GM12878 (cell line): ENCODE measurements around the gene SYNCRIP. TPM values are rescaled to one million over a fixed set of nuclear protein-coding genes. Genes with fewer than 3 reads are reported as not detected.

Experiments used
- ATAC-seq: fragments of 200-7000 bp; cut with Tn5 transposase; 3 replicates; pipeline ENCODE4 v1.9.1; 2020; ENCODE audit warnings: mild to moderate bottlenecking, moderate library complexity
- BruUV-seq: library from RNA; stranded (reverse); fragments of 400-500 nt; replicated peaks from 2 replicates; lab custom pipeline; 2021; lab: Mats Ljungman, UMichigan
- CTCF ChIA-PET: fragments of 300-600 bp; sonication (Branson Sonifier 250); formaldehyde crosslinking; extraction: SDS; loops from one replicate; lab custom pipeline; 2021; ENCODE audit warnings: inconsistent platforms; lab: Yijun Ruan, JAX
- POLR2A ChIA-PET: fragments of 350-600 bp; formaldehyde crosslinking; extraction: SDS; loops from one replicate; lab custom pipeline; 2021; ENCODE audit warnings: inconsistent platforms; lab: Charles Lee
- RAD21 ChIA-PET: fragments of 300-600 bp; sonication (Branson Sonifier 250); formaldehyde crosslinking; loops from one replicate; lab custom pipeline; 2023; ENCODE audit warnings: antibody characterized with exemption; ENCODE audit not compliant: unreplicated experiment; lab: Charles Lee
- SMC1A ChIA-PET: fragments of 300-600 bp; sonication (Branson Sonifier 250); formaldehyde crosslinking; loops from one replicate; lab custom pipeline; 2023; ENCODE audit not compliant: unreplicated experiment, uncharacterized antibody; lab: Charles Lee
- DNase-seq: peaks from one replicate; pipeline ENCODE4 v3.0.0-alpha.2; 2011; ENCODE audit warnings: low read depth, low spot score
- FAIRE-seq: peaks from 3 replicates; lab custom pipeline; 2011; peaks lifted over from hg19 to GRCh38; lab: Jason Lieb, UNC
- H2AFZ ChIP-seq: 2 replicates; pipeline ENCODE4 v1.6.0; 2011; ENCODE audit warnings: low read depth, low read length, control low read depth; ENCODE audit not compliant: control insufficient read depth
- H3K27ac ChIP-seq: 2 replicates; pipeline ENCODE4 v1.5.1; 2011; ENCODE audit warnings: control low read depth; ENCODE audit not compliant: control insufficient read depth, insufficient read depth
- H3K27me3 ChIP-seq, 2 experiments: replicated peaks in 1 of 2; 2 replicates each; pipeline versions ENCODE4 v1.6.0 to v1.6.1; 2011; ENCODE audit warnings: low read length in 1 of 2; ENCODE audit not compliant: control insufficient read depth in 2 of 2, insufficient read depth in 2 of 2
- H3K36me3 ChIP-seq, 2 experiments: 2 replicates each; pipeline ENCODE4 v1.5.1; 2011; ENCODE audit warnings: low read length in 1 of 2; ENCODE audit not compliant: control insufficient read depth in 2 of 2, insufficient read depth in 2 of 2
- H3K4me1 ChIP-seq: 2 replicates; pipeline ENCODE4 v1.6.1; 2011; ENCODE audit warnings: mild to moderate bottlenecking, low read length, moderate library complexity, mixed read lengths; ENCODE audit not compliant: control insufficient read depth, insufficient read depth
- H3K4me2 ChIP-seq: 2 replicates; pipeline ENCODE4 v1.6.0; 2011; ENCODE audit warnings: control low read depth; ENCODE audit not compliant: control insufficient read depth, insufficient read depth
- H3K4me3 ChIP-seq: fragments of 200-600 bp; sonication (generic); 2 replicates; pipeline ENCODE4 v1.5.1; 2016
- H3K79me2 ChIP-seq: 2 replicates; pipeline ENCODE4 v1.6.0; 2011; ENCODE audit warnings: low read length; ENCODE audit not compliant: control insufficient read depth, insufficient read depth
- H3K9ac ChIP-seq: 2 replicates; pipeline ENCODE4 v1.8.0; 2011; ENCODE audit warnings: low read length, control low read depth, mixed read lengths; ENCODE audit not compliant: control insufficient read depth, insufficient read depth
- H3K9me3 ChIP-seq: replicated peaks from 3 replicates; pipeline ENCODE4 v1.5.1; 2011; ENCODE audit warnings: mild to moderate bottlenecking, low read length; ENCODE audit not compliant: control insufficient read depth, insufficient read depth
- H4K20me1 ChIP-seq: 2 replicates; pipeline ENCODE4 v1.6.0; 2011; ENCODE audit not compliant: control insufficient read depth, insufficient read depth
- ATF2 ChIP-seq: IDR thresholded peaks from 2 replicates; pipeline ENCODE4 v1.6.1; 2012; ENCODE audit warnings: low read length, inconsistent platforms
- CEBPB ChIP-seq, 2 experiments: fragments of 150-350 bp in 1 of 2; IDR thresholded peaks; 2 replicates each; pipeline ENCODE4 v1.6.1; 2012 to 2014; ENCODE audit warnings: low read depth in 2 of 2, low read length in 2 of 2, borderline replicate concordance in 1 of 2, inconsistent platforms in 1 of 2
- CHD1 ChIP-seq: IDR thresholded peaks from 2 replicates; pipeline ENCODE4 v1.6.1; 2012; ENCODE audit warnings: low read depth, low read length, improper control_type of control experiment
- ESRRA ChIP-seq: IDR thresholded peaks from 2 replicates; pipeline ENCODE4 v1.6.1; 2012; ENCODE audit warnings: mild to moderate bottlenecking, low read length, improper control_type of control experiment
- IKZF1 ChIP-seq: fragments of 450-650 bp; conservative IDR thresholded peaks from 2 replicates; pipeline ENCODE4 v1.6.1; 2017; ENCODE audit warnings: antibody characterized with exemption, mild to moderate bottlenecking
- IKZF2 ChIP-seq, 2 experiments: fragments of 450-650 bp; IDR thresholded peaks; 2 replicates each; pipeline ENCODE4 v1.6.1; 2017; ENCODE audit warnings: mild to moderate bottlenecking in 2 of 2, moderate library complexity in 2 of 2
- KLF5 ChIP-seq: fragments of 450-650 bp; IDR thresholded peaks from 2 replicates; pipeline ENCODE4 v1.6.1; 2014; ENCODE audit warnings: mild to moderate bottlenecking; ENCODE audit not compliant: partially characterized antibody
- LARP7 ChIP-seq: fragments of 450-650 bp; IDR thresholded peaks from 2 replicates; pipeline ENCODE4 v1.6.1; 2017; ENCODE audit warnings: mild to moderate bottlenecking
- MEF2A ChIP-seq: IDR thresholded peaks from 2 replicates; pipeline ENCODE4 v1.6.1; 2011; ENCODE audit warnings: low read depth, mild to moderate bottlenecking, low read length, moderate library complexity; ENCODE audit not compliant: insufficient read depth
- NKRF ChIP-seq: fragments of 450-650 bp; conservative IDR thresholded peaks from 2 replicates; pipeline ENCODE4 v1.6.1; 2017; ENCODE audit warnings: mild to moderate bottlenecking, moderate library complexity
- NR2F1 ChIP-seq: fragments of 450-650 bp; conservative IDR thresholded peaks from 2 replicates; pipeline ENCODE4 v1.6.1; 2017; ENCODE audit warnings: mild to moderate bottlenecking
- SMAD5 ChIP-seq: IDR thresholded peaks from 2 replicates; pipeline ENCODE4 v1.6.1; 2016; ENCODE audit warnings: antibody characterized with exemption, low read depth
- SREBF2 ChIP-seq: IDR thresholded peaks from 2 replicates; pipeline ENCODE4 v1.6.1; 2012; ENCODE audit warnings: mild to moderate bottlenecking, low read length
- SUZ12 ChIP-seq: fragments of 200-600 bp; sonication (generic); IDR thresholded peaks from one replicate; pipeline ENCODE4 v1.6.1; 2018; ENCODE audit warnings: antibody characterized with exemption, mild to moderate bottlenecking; ENCODE audit not compliant: unreplicated experiment
- TCF12 ChIP-seq: IDR thresholded peaks from 2 replicates; pipeline ENCODE4 v1.6.1; 2011; ENCODE audit warnings: low read depth, mild to moderate bottlenecking, low read length
- ZNF622 ChIP-seq: fragments of 450-650 bp; IDR thresholded peaks from 2 replicates; pipeline ENCODE4 v1.6.1; 2017; ENCODE audit warnings: mild to moderate bottlenecking, inconsistent platforms
- WGBS: methylation state at CpG from one replicate; pipeline ENCODE4 v1.1.6; 2016; ENCODE audit warnings: low lambda C conversion rate; ENCODE audit not compliant: insufficient replicate concordance, insufficient coverage; ENCODE audit errors: missing lambda C conversion rate; 5-methylcytosine and 5-hydroxymethylcytosine counted together
- in situ Hi-C: fragments of 300-500 bp; cut with MboI; formaldehyde crosslinking; loops from 9 replicates; pipeline ENCODE4 v1.14.3; 2018; ENCODE audit warnings: mixed read lengths
- intact Hi-C: fragments of 100-400 bp; cut with micrococcal nuclease; formaldehyde crosslinking; loops from one replicate; pipeline ENCODE4 v1.14.2; 2022; ENCODE audit not compliant: unreplicated experiment
- polyA plus RNA-seq, 11 experiments: library from polyadenylated mRNA; depleted of rRNA in 4 of 11; unstranded in 6 of 11; stranded (reverse) in 5 of 11; fragments of >200 nt; fragmentation: Nextera tagmentation in 4 of 11; fragmentation: Illumina TruSeq in 1 of 11; extraction: Ambion mirVana in 4 of 11; extraction: Trizol in 1 of 11; gene quantifications; 1 replicate in 1 of 11; 2 replicates in 10 of 11; pipeline versions ENCODE4 v1.2.1 to v1.2.3, GENCODE V29; 2011 to 2016; ENCODE audit warnings: inconsistent platforms in 2 of 11, missing spikeins in 2 of 11, low read depth in 1 of 11
- total RNA-seq, 4 experiments: library from RNA; depleted of rRNA in 3 of 4; stranded (reverse); fragments of >200 nt in 3 of 4; fragmentation: Illumina TruSeq in 1 of 4; extraction: Trizol in 1 of 4; gene quantifications; 2 replicates each; pipeline versions ENCODE4 v1.2.1 to v1.2.3, GENCODE V29; 2013 to 2021
- TF ChIP-seq, protein P1 (sequence below): IDR thresholded peaks from 2 replicates; pipeline ENCODE4 v1.6.1; 2011; ENCODE audit warnings: low read depth, low read length, improper control_type of control experiment, borderline replicate concordance

Gene SYNCRIP
- total and polyA plus RNA-seq, 10 of the 15 experiments (the other 5 are each of a cell fraction or from before 2014, with no cell fraction given): 28.4 to 255 (median 131) TPM

DNA sequence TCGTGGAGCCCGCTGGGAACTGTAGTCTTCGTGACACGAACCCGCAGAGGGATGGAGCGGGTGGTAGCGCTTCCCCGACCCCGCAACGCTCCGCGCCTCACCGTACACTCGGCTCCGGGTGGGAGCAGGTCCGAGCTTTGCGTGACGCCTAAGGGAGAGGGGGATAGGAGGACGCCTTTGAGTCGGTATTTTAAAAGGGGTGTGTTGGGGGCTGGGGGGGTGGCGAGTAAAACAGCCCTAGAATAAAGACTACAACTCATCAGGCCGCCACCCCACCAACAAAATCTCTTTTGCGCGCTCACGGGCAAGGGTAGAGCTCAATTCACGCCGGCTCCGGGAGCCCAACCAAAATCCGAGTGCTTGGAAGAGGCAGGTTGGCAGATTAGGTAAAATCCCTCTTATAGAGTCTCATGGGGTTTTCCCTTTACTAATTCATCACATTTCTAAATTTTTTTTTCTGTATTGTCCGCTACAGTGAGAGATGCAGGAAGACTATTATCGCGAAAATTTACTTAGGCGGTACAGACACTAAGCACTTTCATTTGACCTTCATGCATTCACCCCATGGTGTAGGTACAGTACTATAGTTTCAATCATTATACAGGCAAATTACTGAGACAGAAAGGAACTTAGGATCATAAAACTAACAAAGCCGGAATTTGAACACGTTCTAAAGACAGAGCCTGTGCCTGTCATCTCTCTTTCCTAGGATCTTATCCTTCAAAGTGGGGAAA is 48.3 kb downstream of the SYNCRIP start (continued):
- TF ChIP-seq NKRF: peak; percentile 40
- no peak for TF ChIP-seq MEF2A
- no peak for TF ChIP-seq ZNF622
- no peak for TF ChIP-seq IKZF1
- no peak for TF ChIP-seq KLF5

DNA sequence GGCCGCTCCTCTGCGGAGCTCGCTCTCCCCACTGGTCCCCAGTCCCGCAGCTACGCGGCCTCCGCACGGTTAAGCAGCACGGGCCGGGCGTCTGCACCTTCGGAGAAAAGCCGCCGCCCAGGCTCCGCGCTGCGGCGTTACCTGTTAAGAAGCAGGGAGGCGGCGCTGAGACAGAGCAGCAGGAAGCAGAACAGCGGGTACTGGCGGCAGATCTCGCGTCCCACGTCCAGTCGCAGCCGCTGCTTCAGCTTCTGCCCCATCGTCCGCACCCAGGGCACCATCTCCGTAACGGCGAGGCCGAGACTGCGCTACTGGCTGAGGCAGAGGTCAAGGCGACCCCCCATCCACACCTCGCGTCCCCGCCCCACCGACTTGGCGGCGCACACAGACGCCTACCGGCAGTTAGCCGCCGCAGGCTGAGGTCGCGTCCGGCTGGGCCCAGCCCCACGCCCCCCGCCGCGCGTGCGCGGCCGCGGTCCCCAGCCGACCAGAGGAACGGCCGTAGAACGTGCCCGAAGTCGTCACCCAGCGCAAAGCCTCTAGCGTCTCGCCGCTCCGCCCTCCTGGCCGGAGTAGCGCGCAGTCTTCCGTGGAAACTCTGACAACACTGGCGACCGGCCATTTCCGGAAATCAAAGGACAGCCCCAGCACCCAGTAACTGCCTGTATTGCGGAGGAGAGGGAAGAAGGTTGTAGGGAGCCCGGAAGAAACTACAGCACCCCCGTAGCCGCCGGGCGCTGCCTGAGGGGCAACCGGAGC is 49.1 kb downstream of the SYNCRIP start, which contains the start of gene SNX14:
Gene SNX14 (minus strand): TSS at position 421 of the 759 bp plus-strand sequence. CDS start 140 bp downstream, at position 281.
- intact Hi-C loops (loop anchor here (2.0 kb wide), 2 partner anchors 49 to 85 kb away; partner anchors contain the start of gene SYNCRIP), in situ Hi-C loops (no loop called here)
- no peaks in the 10 kb centered on the region for H3K27me3 ChIP-seq
- RAD21 ChIA-PET: interaction anchor here (0.8 to 2.7 kb wide), 5 partner anchors 50 to 85 kb away, joined by 3 to 20 read pairs (median 6); partner anchors contain the start of gene SYNCRIP
- ATAC-seq (peak; percentile 92), FAIRE-seq (peak; percentile 100), DNase-seq (peak; percentile 86)
- H4K20me1 ChIP-seq: no peaks in the 10 kb centered on the region
- peak within 1 kb of the TSS; percentile 52 for H2AFZ ChIP-seq
- peak within 1 kb of the TSS; percentile 67 for H3K27ac ChIP-seq
- peaks cover 28% of the 10 kb centered on the region for H3K79me2 ChIP-seq
- SMC1A ChIA-PET: interaction anchor here (0.7 to 3.4 kb wide), 12 partner anchors 23 to 223 kb away, joined by 3 to 24 read pairs (median 4); partner anchors contain the start of gene SYNCRIP
- H3K4me2 ChIP-seq: peak within 1 kb of the TSS; percentile 79
- peak within 1 kb of the TSS; percentile 82 for H3K9ac ChIP-seq
- POLR2A ChIA-PET: interaction anchor here (0.5 to 5.8 kb wide), 6 partner anchors 36 to 110 kb away, joined by 4 to 52 read pairs (median 6); partner anchors contain the start of gene SYNCRIP
- TSS peak; percentile 43 for BruUV-seq
- 1% methylated on average over 76 of the region's 82 CpGs for WGBS
- no peaks in the 10 kb centered on the region for H3K4me1 ChIP-seq
- CTCF ChIA-PET: interaction anchor here (0.8 to 2.3 kb wide), 5 partner anchors 33 to 85 kb away, joined by 3 to 12 read pairs (median 4); no protein-coding TSS in a partner anchor
- no peaks in the 10 kb centered on the region for H3K36me3 ChIP-seq
- H3K4me3 ChIP-seq: peak within 1 kb of the TSS; percentile 95
- H3K9me3 ChIP-seq: peaks cover 2% of the 10 kb centered on the region; the same call in 1 of the 3 replicates
- TF ChIP-seq, protein P1, sequence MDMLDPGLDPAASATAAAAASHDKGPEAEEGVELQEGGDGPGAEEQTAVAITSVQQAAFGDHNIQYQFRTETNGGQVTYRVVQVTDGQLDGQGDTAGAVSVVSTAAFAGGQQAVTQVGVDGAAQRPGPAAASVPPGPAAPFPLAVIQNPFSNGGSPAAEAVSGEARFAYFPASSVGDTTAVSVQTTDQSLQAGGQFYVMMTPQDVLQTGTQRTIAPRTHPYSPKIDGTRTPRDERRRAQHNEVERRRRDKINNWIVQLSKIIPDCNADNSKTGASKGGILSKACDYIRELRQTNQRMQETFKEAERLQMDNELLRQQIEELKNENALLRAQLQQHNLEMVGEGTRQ: no peak
- TF ChIP-seq NR2F1 (peak; percentile 82), TCF12 (0 out of 2 replicates have a peak, but pooled peaks have one; percentile 48), SUZ12 (no peak), SREBF2 (no peak), SMAD5 (peak; percentile 57; the same call in 1 of the 2 replicates), IKZF2 (IDR thresholded peaks at IDR 0.05) (peak in 1 of 2 experiments; percentile 43; a peak in 1 of 4 replicates), CHD1 (no peak), LARP7 (peak; percentile 88), ATF2 (no peak), CEBPB (IDR thresholded peaks at IDR 0.05; ENCODE audit: borderline replicate concordance in 1 of 2, low read depth in 2 of 2, low read length in 2 of 2) (no peak), ESRRA (no peak)
